Activated naive CD8-positive, alpha-beta T cell (primary cell): ENCODE data around the gene TNFRSF14.
A peak's percentile ranks its signal among the peaks of the same experiment; 100 is the strongest.

ENCODE experiments used
- H3K27ac Mint-ChIP-seq: one replicate; pipeline ENCODE4 v1.8.0; 2021; ENCODE audit warnings: mixed read lengths
- H3K27me3 Mint-ChIP-seq: one replicate; pipeline ENCODE4 v1.8.0; 2021; ENCODE audit warnings: mixed read lengths
- H3K36me3 Mint-ChIP-seq: one replicate; pipeline ENCODE4 v1.8.0; 2021; ENCODE audit warnings: mixed read lengths
- H3K4me1 Mint-ChIP-seq: one replicate; pipeline ENCODE4 v1.8.0; 2021; ENCODE audit warnings: low read depth, mixed read lengths
- H3K4me3 Mint-ChIP-seq: one replicate; pipeline ENCODE4 v1.8.0; 2021; ENCODE audit warnings: mild to moderate bottlenecking, mixed read lengths
- H3K9me3 Mint-ChIP-seq: one replicate; pipeline ENCODE4 v1.8.0; 2021; ENCODE audit warnings: low read depth, mixed read lengths

TNFRSF14 gene

DNA sequence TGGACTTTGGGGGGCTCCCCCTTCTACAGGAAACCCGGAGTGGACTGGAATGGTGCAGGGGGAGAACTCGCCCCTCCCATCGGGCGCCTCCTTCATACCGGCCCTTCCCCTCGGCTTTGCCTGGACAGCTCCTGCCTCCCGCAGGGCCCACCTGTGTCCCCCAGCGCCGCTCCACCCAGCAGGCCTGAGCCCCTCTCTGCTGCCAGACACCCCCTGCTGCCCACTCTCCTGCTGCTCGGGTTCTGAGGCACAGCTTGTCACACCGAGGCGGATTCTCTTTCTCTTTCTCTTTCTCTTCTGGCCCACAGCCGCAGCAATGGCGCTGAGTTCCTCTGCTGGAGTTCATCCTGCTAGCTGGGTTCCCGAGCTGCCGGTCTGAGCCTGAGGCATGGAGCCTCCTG, at the start of gene TNFRSF14:
Gene TNFRSF14 (plus strand): TSS at position 95 of the 401 bp plus-strand sequence. CDS start 294 bp downstream, at position 389.
- H3K9me3 Mint-ChIP-seq, result no peaks in the 10 kb centered on the region
- H3K4me1 Mint-ChIP-seq, result peaks cover 18% of the 10 kb centered on the region
- H3K4me3 Mint-ChIP-seq, result peak within 1 kb of the TSS; percentile 97
- no peaks in the 10 kb centered on the region for H3K27me3 Mint-ChIP-seq
- no peaks in the 10 kb centered on the region for H3K36me3 Mint-ChIP-seq
- peak within 1 kb of the TSS; percentile 98 for H3K27ac Mint-ChIP-seq

- H3K27me3 Mint-ChIP-seq, result no peaks in the 10 kb centered on the region
- H3K36me3 Mint-ChIP-seq, result no peaks in the 10 kb centered on the region
- no peak overlapping the region for H3K27ac Mint-ChIP-seq
- H3K4me3 Mint-ChIP-seq, result no peak overlapping the region
- H3K9me3 Mint-ChIP-seq, result no peaks in the 10 kb centered on the region
- no peaks in the 10 kb centered on the region for H3K4me1 Mint-ChIP-seq
Measured at GRCh38 chr1:2506901-2507565, 49.1 kb upstream of the TNFRSF14 start.

- Mint-ChIP-seq H3K4me3 (no peak overlapping the region), H3K27ac (no peak overlapping the region), H3K4me1 (no peaks in the 10 kb centered on the region), H3K36me3 (no peaks in the 10 kb centered on the region), H3K9me3 (no peaks in the 10 kb centered on the region), H3K27me3 (no peaks in the 10 kb centered on the region)
Measured at GRCh38 chr1:2507744-2508155, 48.4 kb upstream of the TNFRSF14 start.

- Mint-ChIP-seq H3K9me3 (no peaks in the 10 kb centered on the region), H3K4me3 (no peak overlapping the region), H3K4me1 (no peaks in the 10 kb centered on the region), H3K36me3 (no peaks in the 10 kb centered on the region), H3K27ac (no peak overlapping the region), H3K27me3 (no peaks in the 10 kb centered on the region)
Measured at GRCh38 chr1:2508180-2508579, 48.0 kb upstream of the TNFRSF14 start.

DNA sequence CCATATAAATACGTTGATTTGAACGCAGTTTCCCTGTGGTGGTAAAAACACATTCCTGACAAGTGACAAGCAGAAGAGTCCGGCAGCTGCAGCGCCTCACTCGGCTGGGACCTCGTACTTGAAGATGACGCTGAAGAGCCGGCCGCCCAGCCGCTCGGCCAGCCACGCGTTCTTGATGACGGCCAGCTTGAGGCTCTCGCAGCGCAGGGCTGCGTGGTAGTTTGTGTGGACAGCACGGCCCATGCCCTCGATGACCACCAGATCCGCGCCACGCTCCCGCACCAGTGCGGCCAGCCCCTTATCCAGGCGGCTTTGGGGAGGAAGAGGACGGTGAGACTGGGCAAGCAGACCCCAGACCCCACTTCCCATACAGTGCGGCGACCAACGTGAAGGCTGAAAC, 47.4 kb upstream of the TNFRSF14 start:
- H3K4me3 Mint-ChIP-seq, result no peak overlapping the region
- no peaks in the 10 kb centered on the region for H3K9me3 Mint-ChIP-seq
- H3K4me1 Mint-ChIP-seq, result no peaks in the 10 kb centered on the region
- H3K27me3 Mint-ChIP-seq, result no peaks in the 10 kb centered on the region
- no peaks in the 10 kb centered on the region for H3K36me3 Mint-ChIP-seq
- no peak overlapping the region for H3K27ac Mint-ChIP-seq

DNA sequence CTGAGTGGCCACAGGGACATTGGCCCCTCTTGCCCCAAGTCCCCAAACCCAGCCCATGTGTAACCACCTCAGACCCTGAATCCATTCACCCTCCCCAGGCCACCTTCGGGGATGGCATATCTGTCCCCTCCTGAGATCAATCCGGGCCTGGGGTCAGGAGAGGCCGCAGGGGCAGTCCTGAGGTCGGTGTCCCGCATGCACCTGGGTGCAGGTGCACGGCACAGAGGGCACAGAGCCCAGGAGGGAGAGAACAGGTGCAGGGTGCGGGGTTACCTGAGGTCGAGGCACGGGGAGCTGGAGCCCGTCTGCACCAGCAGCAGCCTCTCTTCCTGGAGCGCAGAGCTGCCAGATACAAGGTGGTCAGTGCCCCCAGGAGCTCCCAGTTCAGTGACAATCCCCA, 46.6 kb upstream of the TNFRSF14 start:
- Mint-ChIP-seq H3K36me3 (no peaks in the 10 kb centered on the region), H3K9me3 (no peaks in the 10 kb centered on the region), H3K4me1 (no peaks in the 10 kb centered on the region), H3K27ac (no peak overlapping the region), H3K4me3 (no peak overlapping the region), H3K27me3 (no peaks in the 10 kb centered on the region)

DNA sequence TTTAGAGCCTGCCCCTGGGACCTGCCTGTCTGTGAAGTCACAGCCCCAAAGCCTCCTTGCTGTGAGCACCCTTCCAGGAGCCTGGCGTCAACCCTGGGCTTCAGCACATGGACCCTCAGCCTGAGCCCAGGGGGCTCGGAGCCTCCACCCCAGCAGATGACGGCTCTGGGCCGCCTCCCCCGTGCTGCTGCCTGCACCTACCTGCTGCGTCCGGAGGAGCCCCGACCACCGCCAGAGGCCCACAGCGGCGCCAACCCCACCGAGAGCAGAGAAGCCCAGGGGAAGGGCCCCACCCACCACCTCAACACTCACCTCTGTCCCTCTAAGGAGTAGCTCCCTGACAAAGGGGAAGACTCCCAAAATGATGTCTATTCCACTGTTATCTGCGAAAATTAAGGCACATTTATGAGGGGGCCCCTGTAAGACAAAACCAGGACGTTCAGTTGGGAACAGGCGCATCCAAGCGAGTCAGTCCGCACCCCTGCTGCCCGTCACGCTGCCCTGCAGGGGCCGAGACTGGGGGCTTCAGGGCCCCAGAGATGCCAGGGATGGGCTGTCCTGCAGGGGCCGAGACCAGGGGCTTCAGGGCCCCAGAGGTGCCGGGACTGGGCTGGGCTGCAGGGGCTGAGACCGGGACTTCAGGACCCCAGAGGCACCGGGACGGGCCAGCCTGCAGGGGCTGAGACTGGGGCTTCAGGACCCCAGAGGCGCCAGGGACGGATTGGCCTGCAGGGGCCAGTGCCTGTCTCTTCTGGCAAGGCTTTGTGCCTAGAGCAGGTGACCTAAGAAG, 45.6 kb upstream of the TNFRSF14 start:
- H3K9me3 Mint-ChIP-seq, result no peaks in the 10 kb centered on the region
- H3K4me3 Mint-ChIP-seq, result no peak overlapping the region
- no peak overlapping the region for H3K27ac Mint-ChIP-seq
- H3K36me3 Mint-ChIP-seq, result no peaks in the 10 kb centered on the region
- H3K4me1 Mint-ChIP-seq, result no peaks in the 10 kb centered on the region
- no peaks in the 10 kb centered on the region for H3K27me3 Mint-ChIP-seq

- no peaks in the 10 kb centered on the region for H3K9me3 Mint-ChIP-seq
- no peak overlapping the region for H3K4me3 Mint-ChIP-seq
- H3K27ac Mint-ChIP-seq, result no peak overlapping the region
- no peaks in the 10 kb centered on the region for H3K36me3 Mint-ChIP-seq
- no peaks in the 10 kb centered on the region for H3K27me3 Mint-ChIP-seq
- H3K4me1 Mint-ChIP-seq, result no peaks in the 10 kb centered on the region
Measured at GRCh38 chr1:2512862-2513421, 43.2 kb upstream of the TNFRSF14 start.

GRCh38 chr1:2513939-2514652, 42.1 kb upstream of the TNFRSF14 start:
- Mint-ChIP-seq H3K4me3 (no peak overlapping the region), H3K27ac (no peak overlapping the region), H3K4me1 (no peaks in the 10 kb centered on the region), H3K27me3 (no peaks in the 10 kb centered on the region), H3K9me3 (no peaks in the 10 kb centered on the region), H3K36me3 (no peaks in the 10 kb centered on the region)

GRCh38 chr1:2514863-2515762, 41.1 kb upstream of the TNFRSF14 start:
- Mint-ChIP-seq H3K27ac (no peak overlapping the region), H3K4me1 (no peaks in the 10 kb centered on the region), H3K4me3 (no peak overlapping the region), H3K36me3 (no peaks in the 10 kb centered on the region), H3K27me3 (no peaks in the 10 kb centered on the region), H3K9me3 (no peaks in the 10 kb centered on the region)

DNA sequence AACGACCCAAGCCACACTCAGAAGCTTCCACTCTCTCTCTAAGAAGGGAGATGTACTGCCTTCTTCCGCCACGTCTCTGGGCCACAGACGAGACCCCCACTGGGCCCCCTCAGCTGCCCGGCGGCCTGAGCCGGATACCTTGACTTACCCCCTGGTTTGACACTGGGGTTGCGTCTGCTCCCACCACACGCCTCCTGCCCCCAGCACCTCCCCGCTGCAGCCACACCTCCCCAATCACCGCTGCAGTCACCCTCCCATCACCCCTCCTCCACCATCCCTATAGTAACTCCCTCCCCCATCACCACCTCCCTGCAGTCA, 40.4 kb upstream of the TNFRSF14 start:
- no peaks in the 10 kb centered on the region for H3K27me3 Mint-ChIP-seq
- H3K27ac Mint-ChIP-seq, result no peak overlapping the region
- no peak overlapping the region for H3K4me3 Mint-ChIP-seq
- H3K36me3 Mint-ChIP-seq, result no peaks in the 10 kb centered on the region
- no peaks in the 10 kb centered on the region for H3K9me3 Mint-ChIP-seq
- no peaks in the 10 kb centered on the region for H3K4me1 Mint-ChIP-seq

DNA sequence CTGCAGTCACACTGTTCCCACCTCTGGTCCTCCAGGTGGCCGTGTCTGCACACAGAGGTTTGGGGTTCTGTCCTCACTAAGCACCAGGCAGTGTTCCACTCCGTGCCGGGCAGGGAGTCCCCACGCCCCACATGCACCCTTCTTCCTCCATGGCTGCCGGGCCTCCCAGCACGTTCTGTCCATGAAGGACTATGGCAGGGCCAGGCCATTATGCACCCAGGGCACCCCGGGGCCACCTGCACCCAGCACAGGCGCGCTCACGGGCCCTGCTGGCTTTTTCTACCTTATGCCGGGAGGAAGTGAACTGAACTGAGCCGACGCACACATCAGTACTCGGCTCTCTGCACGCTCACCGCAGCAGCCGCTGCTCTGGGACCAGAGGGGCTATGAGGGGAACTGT, 40.0 kb upstream of the TNFRSF14 start:
- Mint-ChIP-seq H3K4me1 (no peaks in the 10 kb centered on the region), H3K27ac (no peak overlapping the region), H3K4me3 (no peak overlapping the region), H3K27me3 (no peaks in the 10 kb centered on the region), H3K9me3 (no peaks in the 10 kb centered on the region), H3K36me3 (no peaks in the 10 kb centered on the region)

DNA sequence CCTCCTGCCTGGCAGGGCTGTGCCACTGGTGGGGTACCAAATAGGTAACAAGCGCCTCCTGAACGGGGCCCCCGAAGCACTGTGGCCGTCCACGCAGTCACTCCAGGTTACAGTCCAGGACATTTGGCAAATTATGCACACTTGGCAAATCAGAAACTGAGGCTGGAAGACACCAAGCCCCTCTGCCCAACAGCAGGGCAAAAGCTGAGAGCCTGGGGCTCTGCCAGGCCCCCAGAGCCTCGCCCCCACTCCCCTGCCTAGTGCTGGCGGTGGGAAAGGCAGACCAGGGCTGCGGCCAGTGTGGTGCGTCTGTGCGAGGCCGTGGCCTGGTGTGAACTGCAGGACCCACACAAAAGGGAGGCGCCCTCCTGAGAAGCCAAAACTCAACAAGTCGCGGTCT, 39.2 kb upstream of the TNFRSF14 start:
- Mint-ChIP-seq H3K4me1 (no peaks in the 10 kb centered on the region), H3K27ac (no peak overlapping the region), H3K27me3 (no peaks in the 10 kb centered on the region), H3K4me3 (no peak overlapping the region), H3K9me3 (no peaks in the 10 kb centered on the region), H3K36me3 (no peaks in the 10 kb centered on the region)

- H3K36me3 Mint-ChIP-seq, result no peaks in the 10 kb centered on the region
- H3K4me3 Mint-ChIP-seq, result no peak overlapping the region
- H3K9me3 Mint-ChIP-seq, result no peaks in the 10 kb centered on the region
- no peak overlapping the region for H3K27ac Mint-ChIP-seq
- no peaks in the 10 kb centered on the region for H3K27me3 Mint-ChIP-seq
- H3K4me1 Mint-ChIP-seq, result peaks cover 7% of the 10 kb centered on the region
Measured at GRCh38 chr1:2517966-2518365, 38.2 kb upstream of the TNFRSF14 start.
